H9 (cell line): ENCODE results near the gene TMEM9. TPM values are rescaled to one million over a fixed set of nuclear protein-coding genes. Genes with fewer than 3 reads are reported as not detected.
A peak's percentile ranks its signal among the peaks of the same experiment; 100 is the strongest.

Experiments used
- DNase-seq: peaks from one replicate; pipeline ENCODE4 v3.0.0-alpha.2; 2017
- H2AFZ ChIP-seq: one replicate; pipeline ENCODE4 v1.6.1; 2013; ENCODE audit warnings: mild to moderate bottlenecking, low read length, control low read depth, moderate library complexity
- H2AK5ac ChIP-seq: 2 replicates; pipeline ENCODE4 v1.6.1; 2013; ENCODE audit warnings: low read length, control low read depth, mixed read lengths; ENCODE audit not compliant: insufficient read length
- H2BK120ac ChIP-seq: one replicate; pipeline ENCODE4 v1.6.1; 2013; ENCODE audit warnings: low read depth, mild to moderate bottlenecking, low read length, control low read depth, inconsistent platforms; ENCODE audit not compliant: poor library complexity, severe bottlenecking
- H2BK12ac ChIP-seq: 2 replicates; pipeline ENCODE4 v1.6.1; 2013; ENCODE audit warnings: low read length, control low read depth, mixed read lengths, low read depth; ENCODE audit not compliant: insufficient read length
- H2BK15ac ChIP-seq: 2 replicates; pipeline ENCODE4 v1.6.1; 2013; ENCODE audit warnings: low read depth, low read length, control low read depth
- H2BK20ac ChIP-seq: one replicate; pipeline ENCODE4 v1.6.1; 2013; ENCODE audit warnings: low read depth, mild to moderate bottlenecking, low read length, control low read depth, inconsistent platforms; ENCODE audit not compliant: poor library complexity, severe bottlenecking
- H2BK5ac ChIP-seq: 2 replicates; pipeline ENCODE4 v1.6.1; 2013; ENCODE audit warnings: low read length, control low read depth, mixed read lengths; ENCODE audit not compliant: insufficient read length
- H3K14ac ChIP-seq: 2 replicates; pipeline ENCODE4 v1.6.1; 2013; ENCODE audit warnings: low read length, control low read depth; ENCODE audit not compliant: insufficient read depth
- H3K18ac ChIP-seq: 2 replicates; pipeline ENCODE4 v1.6.1; 2013; ENCODE audit warnings: low read depth, mild to moderate bottlenecking, mixed read lengths, low read length, control low read depth; ENCODE audit not compliant: insufficient read length
- H3K23ac ChIP-seq: 2 replicates; pipeline ENCODE4 v1.6.1; 2013; ENCODE audit warnings: low read length, control low read depth, mixed read lengths, low read depth; ENCODE audit not compliant: insufficient read length
- H3K23me2 ChIP-seq: 2 replicates; pipeline ENCODE4 v1.6.1; 2013; ENCODE audit warnings: low read depth, mild to moderate bottlenecking, mixed read lengths, low read length, control low read depth; ENCODE audit not compliant: insufficient read length, poor library complexity, severe bottlenecking
- H3K27ac ChIP-seq: 2 replicates; pipeline ENCODE4 v1.5.1; 2013; ENCODE audit warnings: low read length, control low read depth, mixed read lengths, low read depth; ENCODE audit not compliant: insufficient read length
- H3K27me3 ChIP-seq: 2 replicates; pipeline ENCODE4 v1.6.1; 2013; ENCODE audit warnings: low read length, control low read depth, inconsistent platforms; ENCODE audit not compliant: insufficient read depth
- H3K4ac ChIP-seq: 2 replicates; pipeline ENCODE4 v1.6.1; 2013; ENCODE audit warnings: low read depth, mild to moderate bottlenecking, control low read depth, inconsistent platforms, low read length, moderate library complexity
- H3K4me1 ChIP-seq: 2 replicates; pipeline ENCODE4 v1.6.1; 2013; ENCODE audit warnings: low read length, control low read depth, inconsistent platforms; ENCODE audit not compliant: insufficient read depth
- H3K4me2 ChIP-seq: 2 replicates; pipeline ENCODE4 v1.6.1; 2013; ENCODE audit warnings: low read length, control low read depth, mixed read lengths; ENCODE audit not compliant: insufficient read length, insufficient read depth
- H3K56ac ChIP-seq: 2 replicates; pipeline ENCODE4 v1.6.1; 2013; ENCODE audit warnings: low read depth, mild to moderate bottlenecking, mixed read lengths, low read length, control low read depth; ENCODE audit not compliant: insufficient read length
- H3K79me1 ChIP-seq: 2 replicates; pipeline ENCODE4 v1.6.1; 2013; ENCODE audit warnings: low read depth, mild to moderate bottlenecking, moderate library complexity, low read length, control low read depth, inconsistent platforms; ENCODE audit not compliant: insufficient read depth, poor library complexity, severe bottlenecking
- H3K79me2 ChIP-seq: 2 replicates; pipeline ENCODE4 v1.6.1; 2013; ENCODE audit warnings: low read length, control low read depth, inconsistent platforms; ENCODE audit not compliant: insufficient read depth
- H3K9ac ChIP-seq: 2 replicates; pipeline ENCODE4 v1.6.1; 2013; ENCODE audit warnings: low read length, control low read depth, mixed read lengths; ENCODE audit not compliant: insufficient read length; ENCODE audit errors: extremely low read depth
- H3K9me3 ChIP-seq: one replicate; pipeline ENCODE4 v1.6.1; 2013; ENCODE audit warnings: low read depth, low read length, inconsistent platforms; ENCODE audit not compliant: control insufficient read depth
- H3T11ph ChIP-seq: one replicate; pipeline ENCODE4 v1.6.1; 2013; ENCODE audit warnings: mild to moderate bottlenecking, low read length, control low read depth, inconsistent platforms
- H4K20me1 ChIP-seq: one replicate; pipeline ENCODE4 v1.6.1; 2013; ENCODE audit not compliant: control insufficient read depth, insufficient read length, insufficient read depth
- H4K5ac ChIP-seq: 2 replicates; pipeline ENCODE4 v1.6.1; 2013; ENCODE audit warnings: low read depth, mild to moderate bottlenecking, mixed read lengths, low read length, control low read depth; ENCODE audit not compliant: insufficient read length
- H4K8ac ChIP-seq: replicated peaks from 2 replicates; pipeline ENCODE4 v1.6.1; 2013; ENCODE audit warnings: low read length, control low read depth, mixed read lengths, low read depth; ENCODE audit not compliant: insufficient read length
- H4K91ac ChIP-seq: 2 replicates; pipeline ENCODE4 v1.6.1; 2013; ENCODE audit warnings: low read depth, mild to moderate bottlenecking, moderate library complexity, mixed read lengths, low read length, control low read depth; ENCODE audit not compliant: insufficient read length
- H3K27ac Mint-ChIP-seq, 3 experiments: 2 replicates in 2 of 3; 3 replicates in 1 of 3; pipeline ENCODE4 v1.8.0; 2020 to 2021; ENCODE audit warnings: mixed read lengths in 3 of 3, mild to moderate bottlenecking in 1 of 3, moderate library complexity in 1 of 3
- H3K27me3 Mint-ChIP-seq: 2 replicates; pipeline ENCODE4 v1.8.0; 2021; ENCODE audit warnings: low read depth, mild to moderate bottlenecking, moderate library complexity, mixed read lengths
- H3K36me3 Mint-ChIP-seq, 3 experiments: 2 replicates in 2 of 3; 3 replicates in 1 of 3; pipeline ENCODE4 v1.8.0; 2020 to 2021; ENCODE audit warnings: low read depth in 3 of 3, mixed read lengths in 3 of 3; ENCODE audit not compliant: insufficient read depth in 1 of 3
- H3K4me1 Mint-ChIP-seq, 2 experiments: 2 replicates each; pipeline ENCODE4 v1.8.0; 2020; ENCODE audit warnings: mixed read lengths in 2 of 2
- H3K4me3 Mint-ChIP-seq, 2 experiments: 2 replicates in 1 of 2; 3 replicates in 1 of 2; pipeline ENCODE4 v1.8.0; 2020 to 2021; ENCODE audit warnings: mild to moderate bottlenecking in 2 of 2, mixed read lengths in 2 of 2, moderate library complexity in 1 of 2
- H3K9me3 Mint-ChIP-seq, 2 experiments: 2 replicates in 1 of 2; 3 replicates in 1 of 2; pipeline ENCODE4 v1.8.0; 2020; ENCODE audit warnings: mild to moderate bottlenecking in 2 of 2, mixed read lengths in 2 of 2, moderate library complexity in 1 of 2
- CTCF ChIP-seq: fragments of 200-600 bp; sonication (generic); conservative IDR thresholded peaks from 3 replicates; pipeline ENCODE4 v1.8.0; 2021; ENCODE audit warnings: antibody characterized with exemption, mild to moderate bottlenecking
- WGBS: extraction: QIAGEN DNeasy Blood & Tissue Kit; methylation state at CpG from one replicate; pipeline ENCODE4 v1.1.7; 2013; ENCODE audit warnings: missing lambda C conversion rate, low lambda C conversion rate, mixed read lengths; ENCODE audit not compliant: insufficient read length; ENCODE audit errors: extremely low coverage; 5-methylcytosine and 5-hydroxymethylcytosine counted together
- total RNA-seq: library from RNA; stranded (reverse); gene quantifications from 2 replicates; pipeline ENCODE4 v1.2.1, GENCODE V29; 2021

The TMEM9 gene
- total RNA-seq, 1 experiment from 2014 or later: 93.4 TPM

- peaks cover 7 to 13% of the 10 kb centered on the region in 2 experiments; a peak in 3 of 4 replicates for H3K4me1 Mint-ChIP-seq
- no peaks in the 10 kb centered on the region for H3K79me2 ChIP-seq
- peak overlapping the region; percentile 24; the same call in 1 of the 2 replicates for H3K14ac ChIP-seq
- H3K36me3 Mint-ChIP-seq: no peaks in the 10 kb centered on the region
- no peak overlapping the region for H3K9ac ChIP-seq
- H3K79me1 ChIP-seq: no peaks in the 10 kb centered on the region
- no peaks in the 10 kb centered on the region for H3K9me3 Mint-ChIP-seq
- no peak overlapping the region for H4K5ac ChIP-seq
- H3K18ac ChIP-seq: no peak overlapping the region
- no peak overlapping the region for H3K56ac ChIP-seq
- no peak overlapping the region for H3K4me2 ChIP-seq
- no peak overlapping the region for H4K91ac ChIP-seq
- no peaks in the 10 kb centered on the region for H4K20me1 ChIP-seq
- no peak overlapping the region for H3T11ph ChIP-seq
- H2BK12ac ChIP-seq: no peak overlapping the region
- no peak overlapping the region for H3K23ac ChIP-seq
- H3K4me1 ChIP-seq: no peaks in the 10 kb centered on the region
- no peak overlapping the region for H4K8ac ChIP-seq
- H3K27ac ChIP-seq: no peak overlapping the region
- no peak overlapping the region for H2BK20ac ChIP-seq
- H3K23me2 ChIP-seq: no peaks in the 10 kb centered on the region
- peaks cover 1% of the 10 kb centered on the region for H3K27me3 Mint-ChIP-seq
- H2AK5ac ChIP-seq: no peak overlapping the region
- no peak for DNase-seq
- H2BK15ac ChIP-seq: no peak overlapping the region
- H3K4ac ChIP-seq: no peak overlapping the region
- H2BK5ac ChIP-seq: no peak overlapping the region
- no peak overlapping the region for H3K27ac Mint-ChIP-seq
- H2BK120ac ChIP-seq: no peak overlapping the region
- H2AFZ ChIP-seq: no peak overlapping the region
- H3K9me3 ChIP-seq: no peaks in the 10 kb centered on the region
- no CpG with 5 or more reads among the region's 5 CpGs for WGBS
- no peak overlapping the region for H3K4me3 Mint-ChIP-seq
- TF ChIP-seq CTCF: no peak
- H3K27me3 ChIP-seq: no peaks in the 10 kb centered on the region; the same call in 1 of the 2 replicates
Observed at GRCh38 chr1:201096041-201096461, 58.2 kb downstream of the TMEM9 start.
